Prostate gland (tissue), 2 donors: ENCODE data around the gene TNK2.

Experiments
- CTCF ChIP-seq, 4 experiments: fragments of 200-600 bp in 2 of 4; fragments of 450-650 bp in 2 of 4; sonication (generic) in 2 of 4; IDR thresholded peaks; 1 replicate in 3 of 4; 2 replicates in 1 of 4; pipeline ENCODE4 v1.5.1; 2016 to 2019; ENCODE audit warnings: antibody characterized with exemption in 4 of 4, mild to moderate bottlenecking in 2 of 4, moderate library complexity in 2 of 4
- POLR2A ChIP-seq: fragments of 450-650 bp; IDR thresholded peaks from one replicate; pipeline ENCODE4 v1.6.1; 2016; ENCODE audit warnings: antibody characterized with exemption, mild to moderate bottlenecking
- POLR2AphosphoS5 ChIP-seq: sonication (generic); formaldehyde crosslinking; IDR thresholded peaks from one replicate; pipeline ENCODE4 v1.6.1; 2017; ENCODE audit warnings: antibody characterized with exemption

GRCh38 chr3:195821403-195822130, 86.8 kb downstream of the TNK2 start:
- TF ChIP-seq CTCF (IDR thresholded peaks at IDR 0.05) (no peak), POLR2AphosphoS5 (no peak), POLR2A (no peak)
